A673 (cell line): Measurements from ENCODE around the gene CD8B2.
"Not testable (repeated sequence)": the region's sequence is repeated elsewhere in the genome, so short reads cannot be mapped to it uniquely, and the experiment has no call there.

ENCODE experiments used
- CTCF ChIP-seq: fragments of 300-800, 200-600 bp; sonication (generic); conservative IDR thresholded peaks from 2 replicates; pipeline ENCODE4 v1.5.1; 2017; ENCODE audit warnings: low read depth, mild to moderate bottlenecking, antibody characterized with exemption, low read length, moderate library complexity, mixed read lengths
- EZH2 ChIP-seq: fragments of 200-600 bp; sonication (generic); IDR thresholded peaks from 2 replicates; pipeline ENCODE4 v1.6.1; 2017; ENCODE audit warnings: borderline replicate concordance, low read depth, mild to moderate bottlenecking, mixed read lengths, antibody characterized with exemption, low read length; ENCODE audit not compliant: poor library complexity, severe bottlenecking

GRCh38 chr2:106468107-106468506, 19.1 kb upstream of the CD8B2 start, which contains the start of gene RGPD3:
- not testable (repeated sequence) for TF ChIP-seq CTCF, EZH2
